ENCODE data around the gene SLC25A1.
A peak's percentile ranks its signal among the peaks of the same experiment; 100 is the strongest.
"Not testable (repeated sequence)": the region's sequence is repeated elsewhere in the genome, so short reads cannot be mapped to it uniquely, and the experiment has no call there.

Gene SLC25A1

GRCh38 chr22:19158649-19159048 is 19.9 kb downstream of the SLC25A1 start:
- DNase-seq: not testable (repeated sequence)

DNA sequence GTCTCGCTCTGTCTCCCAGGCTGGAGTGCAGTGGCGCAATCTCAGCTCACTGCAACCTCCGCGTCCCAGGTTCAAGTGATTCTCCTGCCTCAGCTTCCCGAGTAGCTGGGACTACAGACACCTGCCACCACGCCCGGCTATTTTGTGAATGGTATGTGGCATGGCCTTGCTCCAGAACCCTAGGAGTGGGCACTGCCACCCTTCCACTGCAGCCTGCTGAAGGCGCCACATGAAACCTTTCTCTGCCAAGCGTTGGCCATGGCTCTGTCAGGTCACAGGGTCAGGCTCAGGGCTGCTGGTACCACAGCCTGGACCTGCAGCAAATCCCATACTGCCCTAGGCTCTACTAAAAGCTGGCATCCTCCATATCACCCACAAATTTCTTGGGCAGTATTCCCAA is 22.4 kb downstream of the SLC25A1 start:
- DNase-seq: not testable (repeated sequence)

DNA sequence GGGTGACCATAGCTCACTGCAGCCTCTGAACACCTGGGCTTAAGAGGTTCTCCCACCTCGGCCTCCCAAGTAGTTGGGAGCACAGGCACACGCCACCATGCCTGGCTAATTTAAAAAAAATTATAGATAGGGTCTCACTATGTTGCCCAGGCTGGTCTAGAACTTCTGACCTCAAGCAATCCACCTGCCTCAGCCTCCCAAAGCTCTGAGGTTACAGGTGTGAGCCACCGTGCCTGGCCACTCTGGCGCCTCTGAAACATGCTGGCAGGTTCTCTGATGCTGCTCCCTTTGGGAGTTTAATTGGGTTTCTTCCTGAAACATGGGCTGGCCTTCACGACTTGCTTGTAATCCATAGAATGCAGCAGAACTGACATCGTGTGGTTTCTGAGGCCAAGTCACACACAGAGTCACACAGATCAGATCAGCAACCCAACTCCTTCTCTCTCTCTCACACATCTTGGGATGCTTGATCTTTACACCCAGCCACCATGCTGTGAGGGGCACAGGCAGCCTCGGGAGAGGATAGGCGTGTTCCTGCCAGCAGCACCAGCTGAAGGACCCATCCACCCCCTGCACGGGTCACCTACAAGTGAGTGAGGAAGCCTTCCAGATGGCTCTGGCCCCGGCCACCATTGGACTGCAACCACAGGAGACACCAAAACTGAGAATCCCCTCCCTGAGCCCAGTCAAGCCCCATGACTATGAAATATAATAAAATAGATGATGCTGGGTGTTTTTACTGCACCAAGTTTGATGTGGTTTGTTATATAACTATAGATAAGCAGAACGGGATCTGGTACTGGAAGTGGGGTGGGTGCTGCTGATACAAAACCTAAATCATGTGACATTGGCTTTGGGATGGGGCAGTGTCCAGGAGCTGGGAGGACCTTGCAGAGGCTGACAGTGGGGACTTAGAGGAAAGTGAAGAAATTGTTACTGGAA is 25.3 kb downstream of the SLC25A1 start:
- DNase-seq: no peak

GRCh38 chr22:19151329-19152191 is 27.0 kb downstream of the SLC25A1 start:
- no peak for DNase-seq

GRCh38 chr22:19150482-19151328 is 27.8 kb downstream of the SLC25A1 start:
- DNase-seq: no peak

DNA sequence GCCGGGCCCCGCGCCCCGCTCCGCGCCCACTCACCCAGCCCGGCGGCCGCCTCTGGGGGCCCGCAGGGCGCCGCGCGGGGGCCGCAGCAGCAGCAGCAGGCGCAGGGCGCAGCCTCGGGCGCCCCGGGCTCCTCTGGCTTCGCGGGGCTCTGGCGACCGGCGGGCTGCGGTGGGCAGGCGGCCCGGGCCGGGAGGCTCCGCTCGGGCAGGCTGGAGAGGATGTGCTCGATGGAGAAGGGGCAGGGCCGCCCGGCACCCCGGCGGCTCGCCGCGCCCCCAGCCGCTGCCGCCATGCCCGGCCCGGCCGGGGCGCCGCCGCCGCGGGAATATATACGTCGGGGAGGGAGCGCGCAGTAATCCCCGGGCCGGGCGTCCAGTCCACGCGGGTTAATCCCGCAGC is 28.5 kb downstream of the SLC25A1 start, which contains the start of gene GSC2:
GSC2 (minus strand) TSS at position 302 of the 400 bp plus-strand sequence; CDS start at position 293, 9 bp downstream.
- no peak for DNase-seq

DNA sequence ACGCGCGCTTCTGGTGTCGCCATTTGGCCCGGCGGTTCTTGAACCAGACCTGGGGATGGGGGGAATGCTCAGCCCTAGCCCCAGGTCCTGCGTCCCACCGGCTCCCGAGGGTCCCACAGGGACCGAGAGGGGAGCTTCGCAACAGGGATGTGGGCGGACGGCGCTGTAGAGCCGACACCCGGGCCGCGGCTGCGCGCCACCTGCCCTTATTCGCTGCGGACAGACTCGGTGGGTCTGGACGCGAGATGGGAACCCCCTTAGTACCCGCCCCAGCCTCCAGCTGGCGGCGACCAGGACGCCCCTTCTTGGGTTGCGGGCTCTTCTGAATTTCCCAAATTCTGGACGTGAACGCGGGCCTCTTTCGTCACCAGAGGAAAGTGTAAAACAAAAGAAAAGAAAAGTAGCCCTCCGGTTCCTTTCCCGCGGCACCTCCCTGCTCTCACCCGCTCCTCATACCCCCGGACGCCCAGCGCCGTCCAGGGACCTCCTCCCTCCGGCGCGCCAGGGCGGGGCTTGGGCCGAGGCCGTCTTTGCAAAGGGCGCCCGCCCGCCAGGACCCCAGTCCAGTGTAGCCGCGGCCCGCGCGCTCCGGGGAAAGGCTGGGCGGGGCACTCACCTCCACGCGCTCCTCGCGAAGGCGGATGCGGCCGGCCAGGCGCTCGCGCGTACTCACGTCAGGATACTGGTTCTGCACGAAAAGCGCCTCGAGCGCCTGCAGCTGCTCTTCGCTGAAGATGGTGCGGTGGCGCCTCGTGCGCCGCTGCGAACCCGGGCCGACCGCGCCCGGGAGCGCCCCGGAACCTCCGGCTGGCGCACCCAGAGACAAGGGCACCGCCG is 29.3 kb downstream of the SLC25A1 start:
- peak; percentile 43 for DNase-seq

GRCh38 chr22:19148417-19149046 is 30.0 kb downstream of the SLC25A1 start:
- no peak for DNase-seq

- DNase-seq: no peak
Observed at GRCh38 chr22:19147195-19147780, 31.2 kb downstream of the SLC25A1 start.

- DNase-seq: no peak
Observed at GRCh38 chr22:19146215-19146968, 32.1 kb downstream of the SLC25A1 start.

GRCh38 chr22:19143967-19144400 is 34.6 kb downstream of the SLC25A1 start:
- peak; percentile 35 for DNase-seq

DNA sequence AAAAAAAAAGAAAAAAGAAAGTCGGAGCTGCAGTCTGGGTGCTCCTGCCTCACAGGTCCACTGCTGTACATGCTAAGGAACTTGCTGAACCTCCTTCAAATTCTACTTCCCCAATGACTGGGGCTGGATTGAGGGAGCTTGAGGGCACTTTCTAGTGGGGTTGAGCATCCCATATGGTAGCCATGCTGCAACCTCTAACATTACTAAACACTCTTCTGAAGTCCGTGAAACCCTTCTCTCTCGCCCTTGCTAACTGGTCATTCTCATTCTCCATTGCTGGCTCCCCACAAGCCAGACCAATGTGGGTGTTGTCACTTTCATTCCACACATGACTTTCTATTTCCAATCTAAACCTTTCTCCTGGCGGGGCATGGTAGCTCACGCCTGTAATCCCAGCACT is 35.3 kb downstream of the SLC25A1 start:
- DNase-seq: no peak

DNA sequence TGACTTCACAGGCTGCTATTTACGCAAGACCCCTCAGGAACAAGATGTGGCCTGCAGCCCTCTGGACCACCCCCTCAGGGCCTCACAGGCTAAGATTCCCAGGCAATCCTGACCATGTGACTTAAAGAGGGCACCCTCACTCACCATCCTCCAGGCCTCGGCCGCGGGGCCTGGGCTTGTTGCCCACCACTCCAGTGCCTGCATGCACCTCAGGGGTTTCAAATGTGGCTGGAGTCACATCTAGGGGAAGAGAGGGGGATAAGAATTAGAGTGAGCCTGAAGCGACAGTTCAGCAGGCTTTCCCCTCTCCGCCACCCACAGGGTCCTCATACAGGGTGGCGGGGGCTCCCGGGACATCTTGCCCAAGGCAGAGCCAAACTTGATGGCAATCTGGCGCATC is 36.1 kb downstream of the SLC25A1 start:
- DNase-seq: no peak

GRCh38 chr22:19139974-19140373 is 38.6 kb downstream of the SLC25A1 start:
- no peak for DNase-seq

DNA sequence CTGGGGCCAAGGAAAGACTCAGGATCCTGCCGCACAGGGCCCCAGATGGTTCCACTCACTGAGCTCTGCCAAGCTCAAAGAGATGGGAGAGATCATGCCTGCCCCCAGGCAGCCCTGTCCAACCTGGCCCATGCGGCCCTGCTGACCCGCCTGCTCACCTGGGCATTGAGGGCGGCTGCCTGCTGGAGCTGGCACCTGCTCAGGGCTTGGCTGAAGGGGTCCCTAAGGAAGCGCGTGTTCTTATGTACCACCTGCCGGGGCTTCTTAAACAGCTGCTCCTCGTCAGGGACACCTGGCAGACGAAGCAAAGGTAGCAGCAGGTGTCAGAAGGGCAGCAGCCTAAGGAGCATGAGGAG is 39.6 kb downstream of the SLC25A1 start:
- DNase-seq: no peak

- DNase-seq: no peak
Observed at GRCh38 chr22:19138217-19139000, 40.1 kb downstream of the SLC25A1 start.

DNA sequence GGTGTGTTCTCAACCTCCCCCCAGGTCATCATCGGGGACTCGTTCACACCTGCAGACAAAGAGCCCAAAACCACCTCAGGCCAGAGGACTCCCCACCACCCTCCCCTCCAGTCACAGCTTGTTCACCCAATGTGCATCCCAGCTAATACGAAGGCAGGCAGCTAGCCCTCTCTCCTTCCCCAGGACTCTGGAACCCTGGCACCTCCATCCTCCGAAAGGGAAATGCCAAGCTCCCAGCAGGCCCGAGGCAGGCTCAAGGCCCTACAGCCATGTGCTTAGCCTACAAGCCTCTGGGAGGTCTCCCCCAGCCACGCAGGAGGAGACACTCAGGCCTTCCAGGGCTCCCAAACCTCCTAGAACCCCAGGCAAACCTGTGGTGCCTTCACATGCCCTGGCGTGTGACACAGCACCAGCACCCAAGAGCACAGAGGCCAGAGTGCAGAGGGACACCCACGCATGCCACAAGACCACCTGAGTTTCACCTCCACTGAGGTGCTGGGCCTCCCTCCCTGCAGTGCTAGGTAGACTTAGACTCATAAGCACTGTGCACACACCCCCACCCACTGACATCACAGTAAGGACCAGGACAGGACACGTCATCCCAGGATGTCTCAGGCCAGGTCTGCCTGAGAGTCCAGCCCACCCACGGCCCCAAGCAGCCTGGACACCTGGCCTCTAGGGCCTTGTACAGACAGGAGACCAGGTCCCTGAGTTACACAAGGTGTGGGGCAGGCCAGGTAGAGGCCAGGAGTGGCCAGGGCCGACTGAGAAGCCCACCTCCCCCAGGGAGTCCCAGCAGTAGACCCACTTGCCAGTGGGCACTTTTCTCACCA is 40.9 kb downstream of the SLC25A1 start:
- DNase-seq: no peak

GRCh38 chr22:19136915-19137314 is 41.6 kb downstream of the SLC25A1 start:
- no peak for DNase-seq
